HG03432 (cell line): ENCODE measurements around the gene FLT1.

Experiments used
- ATAC-seq: cut with Tn5 transposase; IDR thresholded peaks from one replicate; pipeline ENCODE4 v1.9.1; 2021; ENCODE audit warnings: mild to moderate bottlenecking, moderate library complexity; ENCODE audit not compliant: unreplicated experiment

Gene FLT1

GRCh38 chr13:28494778-28495537, at the start of gene FLT1:
TSS of gene FLT1 (minus strand) at chr13:28495128. CDS start at chr13:28494843, 285 bp downstream.
- no peak for ATAC-seq

- no peak for ATAC-seq
Measured at GRCh38 chr13:28544026-28544425, 49.1 kb upstream of the FLT1 start.

GRCh38 chr13:28542804-28543203, 47.9 kb upstream of the FLT1 start:
- ATAC-seq = no peak

- ATAC-seq = no peak
Measured at GRCh38 chr13:28541966-28542365, 47.0 kb upstream of the FLT1 start.

- peak; percentile 70 for ATAC-seq
Measured at GRCh38 chr13:28540612-28541011, 45.7 kb upstream of the FLT1 start.

- peak; percentile 37 for ATAC-seq
Measured at GRCh38 chr13:28539625-28540286, 44.8 kb upstream of the FLT1 start.

GRCh38 chr13:28538932-28539331, 44.0 kb upstream of the FLT1 start:
- no peak for ATAC-seq

- ATAC-seq = no peak
Measured at GRCh38 chr13:28537171-28537570, 42.2 kb upstream of the FLT1 start.

GRCh38 chr13:28536371-28536770, 41.4 kb upstream of the FLT1 start:
- no peak for ATAC-seq

- no peak for ATAC-seq
Measured at GRCh38 chr13:28535734-28536133, 40.8 kb upstream of the FLT1 start.

GRCh38 chr13:28534801-28535200, 39.9 kb upstream of the FLT1 start:
- ATAC-seq = no peak

- ATAC-seq = no peak
Measured at GRCh38 chr13:28534210-28534609, 39.3 kb upstream of the FLT1 start.

GRCh38 chr13:28533441-28534166, 38.7 kb upstream of the FLT1 start:
- no peak for ATAC-seq

GRCh38 chr13:28533125-28533436, 38.2 kb upstream of the FLT1 start:
- ATAC-seq = no peak

GRCh38 chr13:28532388-28533124, 37.6 kb upstream of the FLT1 start:
- peak; percentile 44 for ATAC-seq

- ATAC-seq = no peak
Measured at GRCh38 chr13:28531845-28532387, 37.0 kb upstream of the FLT1 start.

- no peak for ATAC-seq
Measured at GRCh38 chr13:28531077-28531844, 36.3 kb upstream of the FLT1 start.

GRCh38 chr13:28530729-28531076, 35.8 kb upstream of the FLT1 start:
- no peak for ATAC-seq

GRCh38 chr13:28529836-28530235, 34.9 kb upstream of the FLT1 start:
- ATAC-seq = no peak

GRCh38 chr13:28528848-28529247, 33.9 kb upstream of the FLT1 start:
- ATAC-seq = no peak
